GM18861 (cell line): ENCODE data around the gene GTF2F2.

Experiments used
- ATAC-seq: cut with Tn5 transposase; IDR thresholded peaks from one replicate; pipeline ENCODE4 v1.9.1; 2021; ENCODE audit not compliant: unreplicated experiment

The GTF2F2 gene

DNA sequence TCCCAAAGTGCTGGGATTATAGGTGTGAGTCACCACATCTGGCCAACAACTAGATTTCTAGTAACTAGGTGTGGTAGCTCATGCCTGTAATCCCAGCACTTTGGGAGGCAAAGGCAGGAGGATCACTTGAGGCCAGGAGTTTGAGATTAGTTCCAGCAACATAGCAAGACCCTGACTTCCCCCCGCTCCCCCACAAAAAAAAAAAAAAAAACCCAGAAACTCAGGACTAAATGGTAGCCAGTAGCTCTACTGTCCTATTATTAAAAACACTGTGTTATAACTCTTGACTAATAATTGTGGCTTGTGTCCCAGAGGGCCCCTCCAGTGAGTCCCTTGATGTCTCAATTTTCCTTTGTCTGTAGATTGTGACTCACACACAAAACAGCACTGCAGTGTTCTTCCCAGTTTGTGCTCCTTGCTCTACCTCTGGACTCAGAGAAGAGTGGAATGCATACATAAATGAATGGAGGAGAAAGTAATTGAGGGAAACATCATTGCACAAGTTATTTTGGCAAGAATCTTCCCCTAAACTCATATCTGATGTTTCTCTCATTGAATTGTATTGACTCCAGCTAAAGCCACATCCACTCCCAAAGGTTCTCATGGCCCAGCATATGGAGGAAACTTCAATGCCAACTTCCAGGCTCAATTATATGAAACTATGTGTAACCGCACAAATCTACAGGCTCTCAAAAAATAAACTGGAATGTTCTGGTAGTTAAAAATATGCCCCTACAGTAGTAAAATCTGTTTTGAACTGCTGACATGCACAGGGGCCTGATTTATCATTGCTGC is 211.9 kb downstream of the GTF2F2 start:
- ATAC-seq: no peak

DNA sequence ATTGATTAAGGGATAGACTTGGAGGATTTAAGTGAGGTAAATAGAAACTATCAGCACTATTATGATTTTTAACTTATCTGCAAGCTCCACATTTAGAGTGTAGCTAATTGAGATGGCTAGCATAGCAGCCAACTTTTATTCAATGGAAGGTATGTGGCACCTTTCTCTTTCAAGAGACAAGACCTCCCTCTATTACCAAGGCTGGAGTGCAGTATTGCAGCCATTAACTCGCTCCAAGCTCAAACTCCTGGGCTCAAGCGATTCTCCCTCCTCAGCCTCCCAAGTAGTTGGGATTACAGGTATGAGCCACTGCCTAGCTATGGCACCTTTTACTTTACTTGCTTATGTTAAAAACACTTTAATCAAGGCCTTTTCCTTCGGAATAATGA is 212.5 kb downstream of the GTF2F2 start:
- no peak for ATAC-seq

DNA sequence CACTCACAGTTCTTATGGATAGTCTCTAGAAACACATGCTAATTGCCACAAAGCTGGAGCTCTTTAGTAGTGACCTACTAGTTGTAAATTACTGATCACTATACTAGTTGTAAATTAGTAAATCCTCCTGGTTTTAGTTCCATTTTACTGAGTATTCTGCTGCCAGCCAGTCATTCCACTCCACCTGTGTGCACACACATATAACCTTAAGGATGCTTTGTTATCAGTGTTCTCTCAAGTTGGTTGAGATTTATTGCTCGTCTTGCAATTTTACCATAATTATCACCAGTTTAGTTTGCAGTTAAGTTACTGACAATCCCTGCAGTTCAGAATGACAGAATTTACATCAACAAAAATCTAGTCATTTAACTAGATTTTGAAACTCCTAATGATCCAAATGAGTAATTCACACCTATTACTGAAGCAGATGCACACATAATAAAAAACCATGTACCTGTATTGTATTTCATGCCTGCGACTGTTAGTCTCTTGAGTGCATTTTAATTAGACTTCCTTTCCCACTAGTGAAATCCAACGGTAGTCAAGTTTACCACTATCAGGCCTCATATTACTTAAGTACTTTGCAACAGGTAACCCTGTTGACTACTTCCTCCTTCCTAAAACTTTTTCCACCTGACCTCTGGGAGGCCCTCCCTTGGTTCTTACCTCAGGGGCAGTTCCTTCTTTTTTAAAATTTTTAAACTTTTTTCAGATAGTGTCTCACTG is 213.1 kb downstream of the GTF2F2 start:
- no peak for ATAC-seq
